ENCODE data around the gene RNGTT. TPM values are rescaled to one million over a fixed set of nuclear protein-coding genes. Genes with fewer than 3 reads are reported as not detected.

Gene RNGTT
- total RNA-seq, 1 donor from 2014 or later = 13.1 TPM

- TF ChIP-seq CTCF (IDR thresholded peaks at IDR 0.05) = no peak
- H3K9me3 Mint-ChIP-seq (ENCODE audit: low read depth) = no peaks in the 10 kb centered on the region
- H3K36me3 Mint-ChIP-seq (ENCODE audit: low read depth) = no peaks in the 10 kb centered on the region
- no peaks in the 10 kb centered on the region for H3K4me1 Mint-ChIP-seq (ENCODE audit: low read depth)
- no peak overlapping the region for H3K27ac Mint-ChIP-seq (ENCODE audit: unreplicated experiment)
- no peak overlapping the region for H3K4me3 Mint-ChIP-seq (ENCODE audit: unreplicated experiment)
- DNase-seq (ENCODE audit: low spot score) = no peak
- H3K27me3 Mint-ChIP-seq (ENCODE audit: low read depth) = peaks cover 24% of the 10 kb centered on the region
These were observed 402.1 kb downstream of the RNGTT start for GRCh38 chr6:88561034-88561953.

Other genes with a start within 250 kb of the RNGTT start
- gene PNRC1, start 117.1 kb upstream of the RNGTT start, total RNA-seq = 104 to 115 TPM (median 111 TPM) in 3 replicates
- 2.9 to 5.9 TPM (median 4.8 TPM) in 3 replicates for gene SRSF12, start 154.5 kb upstream of the RNGTT start, total RNA-seq
- 6.2 to 9.8 TPM (median 6.3 TPM) in 3 replicates for gene PM20D2, start 182.4 kb upstream of the RNGTT start, total RNA-seq